SIG-M5 (cell line): ENCODE results near the gene COPG1.
"Not testable (repeated sequence)": the region's sequence is repeated elsewhere in the genome, so short reads cannot be mapped to it uniquely, and the experiment has no call there.

Source experiments
- DNase-seq: peaks from one replicate; lab custom pipeline; 2025; lab: John Stamatoyannopoulos, UW

COPG1 gene, protein sequence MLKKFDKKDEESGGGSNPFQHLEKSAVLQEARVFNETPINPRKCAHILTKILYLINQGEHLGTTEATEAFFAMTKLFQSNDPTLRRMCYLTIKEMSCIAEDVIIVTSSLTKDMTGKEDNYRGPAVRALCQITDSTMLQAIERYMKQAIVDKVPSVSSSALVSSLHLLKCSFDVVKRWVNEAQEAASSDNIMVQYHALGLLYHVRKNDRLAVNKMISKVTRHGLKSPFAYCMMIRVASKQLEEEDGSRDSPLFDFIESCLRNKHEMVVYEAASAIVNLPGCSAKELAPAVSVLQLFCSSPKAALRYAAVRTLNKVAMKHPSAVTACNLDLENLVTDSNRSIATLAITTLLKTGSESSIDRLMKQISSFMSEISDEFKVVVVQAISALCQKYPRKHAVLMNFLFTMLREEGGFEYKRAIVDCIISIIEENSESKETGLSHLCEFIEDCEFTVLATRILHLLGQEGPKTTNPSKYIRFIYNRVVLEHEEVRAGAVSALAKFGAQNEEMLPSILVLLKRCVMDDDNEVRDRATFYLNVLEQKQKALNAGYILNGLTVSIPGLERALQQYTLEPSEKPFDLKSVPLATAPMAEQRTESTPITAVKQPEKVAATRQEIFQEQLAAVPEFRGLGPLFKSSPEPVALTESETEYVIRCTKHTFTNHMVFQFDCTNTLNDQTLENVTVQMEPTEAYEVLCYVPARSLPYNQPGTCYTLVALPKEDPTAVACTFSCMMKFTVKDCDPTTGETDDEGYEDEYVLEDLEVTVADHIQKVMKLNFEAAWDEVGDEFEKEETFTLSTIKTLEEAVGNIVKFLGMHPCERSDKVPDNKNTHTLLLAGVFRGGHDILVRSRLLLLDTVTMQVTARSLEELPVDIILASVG

DNA sequence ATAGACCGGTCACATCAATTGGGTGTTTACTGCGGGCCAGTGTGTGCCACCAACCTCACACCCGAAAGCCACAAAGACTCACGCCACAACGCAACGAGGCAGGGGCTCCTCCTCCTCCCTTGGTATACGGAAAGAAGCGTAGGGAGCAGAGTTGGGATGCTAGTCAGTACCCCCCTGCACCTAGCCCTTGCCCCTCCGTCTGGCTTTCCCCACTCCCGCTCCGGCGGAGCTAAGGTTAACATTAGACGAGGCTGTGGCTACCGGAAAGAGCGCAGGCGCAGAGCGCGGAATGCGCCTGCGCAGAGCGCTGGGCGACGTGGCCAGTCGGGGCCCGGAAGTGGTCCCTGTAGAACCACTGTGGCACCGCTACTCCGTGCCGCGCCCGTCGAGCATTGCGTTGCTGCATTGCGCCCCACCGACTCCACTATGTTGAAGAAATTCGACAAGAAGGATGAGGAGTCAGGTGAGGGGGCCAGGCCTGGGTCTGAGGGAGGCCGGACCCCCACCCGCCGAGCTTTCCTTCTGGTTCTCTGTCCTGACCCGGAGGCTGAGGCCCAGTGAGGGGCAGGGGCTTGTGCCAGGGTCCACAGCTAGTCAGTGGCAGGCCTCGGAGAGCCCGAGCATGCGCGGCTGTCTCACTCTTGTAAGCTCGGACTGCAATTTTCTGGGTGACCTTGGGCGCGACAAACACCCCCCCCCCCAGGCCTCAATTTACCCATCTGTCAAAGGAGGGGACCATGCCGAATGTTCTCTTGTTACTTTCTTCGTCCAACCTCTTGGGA is at the start of gene COPG1:
Gene COPG1 (plus strand): TSS at position 323 of the 782 bp plus-strand sequence. CDS start 104 bp downstream, at position 427.
- peak; percentile 31 for DNase-seq

DNA sequence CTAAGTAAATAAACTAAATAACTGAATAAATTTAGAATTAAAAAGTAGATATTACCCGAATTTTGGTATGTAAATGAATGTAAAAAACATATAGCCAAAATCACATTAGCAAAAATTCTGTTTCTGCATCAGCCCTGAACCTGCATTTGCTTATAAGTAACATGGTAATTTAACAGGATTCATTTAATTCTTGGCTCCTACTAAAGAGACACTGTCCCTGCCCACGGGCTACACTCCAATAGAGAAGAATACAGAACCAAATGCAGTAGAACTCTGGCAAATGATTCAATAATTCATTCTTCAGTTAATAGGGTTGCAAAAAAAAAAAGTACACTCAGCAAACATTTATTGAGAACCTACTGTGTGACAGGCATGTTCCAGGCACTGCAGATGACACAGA is 44.9 kb upstream of the COPG1 start:
- no peak for DNase-seq

DNA sequence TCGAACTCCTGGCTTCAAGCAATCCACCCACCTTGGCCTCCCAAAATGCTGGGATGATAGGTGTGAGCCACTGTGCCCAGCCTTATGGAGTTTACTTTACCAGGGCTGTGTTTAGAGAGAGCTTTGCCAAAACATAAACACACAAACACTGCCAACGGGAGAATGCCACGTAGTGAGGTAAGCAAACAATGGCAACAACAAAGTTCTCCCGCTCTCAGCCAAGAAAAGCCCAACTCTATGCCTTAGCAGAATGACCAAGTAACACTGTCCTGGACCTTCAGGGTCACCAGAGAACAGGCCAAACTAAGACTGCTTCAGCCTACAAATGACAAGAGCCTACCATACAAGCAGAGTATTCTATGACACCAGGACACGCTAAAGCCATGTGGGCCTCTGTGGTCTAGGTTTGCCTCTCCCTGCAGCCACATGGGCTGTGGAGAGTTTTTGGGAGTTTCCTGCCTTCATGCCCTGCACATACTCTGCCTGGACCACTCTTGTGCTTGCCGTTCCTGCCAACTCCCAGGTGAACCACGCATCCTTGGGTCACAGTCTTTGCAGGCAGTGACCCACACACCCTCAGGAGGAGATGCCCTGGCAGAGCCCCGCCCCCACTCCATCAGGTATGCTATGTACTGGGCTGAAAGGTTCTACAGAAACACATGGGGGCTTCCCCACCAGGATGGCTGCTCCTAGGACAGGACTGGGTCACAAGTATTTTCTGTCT is 44.1 kb upstream of the COPG1 start:
- no peak for DNase-seq

DNA sequence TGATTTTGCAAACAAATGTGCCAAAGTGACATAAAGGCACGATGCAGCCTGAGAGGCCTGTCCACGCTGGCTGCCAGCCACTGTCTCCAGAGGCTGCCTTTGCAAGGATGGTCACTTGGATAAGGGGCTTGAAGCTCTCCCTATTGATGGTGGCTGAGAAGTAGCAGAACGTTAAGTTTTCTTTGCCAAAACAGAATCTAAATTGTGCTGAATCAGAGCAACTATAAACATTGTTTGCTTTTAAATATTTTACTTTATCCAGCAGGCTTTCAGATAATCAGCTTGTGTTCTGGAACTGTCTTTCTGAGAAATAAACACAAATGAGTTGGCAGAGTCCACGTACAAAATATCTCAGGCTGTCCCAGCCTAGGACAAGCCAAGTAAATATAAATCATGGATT is 41.9 kb upstream of the COPG1 start:
- no peak for DNase-seq

DNA sequence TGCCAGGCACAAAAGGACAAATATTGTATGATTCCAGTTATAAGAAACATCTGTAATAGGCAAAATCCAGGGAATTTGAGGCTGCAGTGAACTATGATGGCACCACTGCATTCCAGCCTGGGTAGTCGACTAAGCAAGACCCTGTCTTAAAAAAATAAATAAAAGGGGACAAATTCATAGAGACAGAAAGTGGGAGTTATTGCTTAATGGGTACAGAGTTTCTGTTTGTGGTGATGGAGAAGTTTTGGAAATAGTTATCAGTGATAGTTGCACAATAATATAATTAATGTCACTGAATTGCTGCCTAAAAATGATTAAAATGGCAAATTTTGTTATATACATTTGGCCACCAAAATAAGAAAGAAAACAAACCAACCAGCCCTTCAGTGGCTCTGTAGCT is 38.1 kb upstream of the COPG1 start:
- no peak for DNase-seq

DNA sequence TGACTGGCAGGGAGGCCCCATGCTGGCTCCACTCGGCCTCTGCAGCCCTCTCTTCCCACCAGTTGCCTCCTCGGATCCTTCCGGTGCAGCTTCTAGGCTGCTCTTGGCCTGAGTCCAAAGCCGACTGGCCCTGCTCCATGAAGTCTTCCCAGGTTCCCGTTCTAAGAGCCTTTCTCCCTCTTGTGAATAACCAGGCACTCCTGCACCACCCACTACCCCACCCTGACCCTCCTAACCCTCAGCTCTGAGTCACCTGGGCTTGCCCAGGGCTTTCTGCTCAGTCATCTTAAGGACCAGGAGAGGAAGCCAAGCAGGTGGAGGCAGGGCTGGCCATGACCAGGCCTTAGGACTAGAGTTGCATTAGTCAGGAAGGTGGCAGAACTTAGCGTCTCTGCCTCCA is 37.6 kb upstream of the COPG1 start:
- DNase-seq: no peak

DNA sequence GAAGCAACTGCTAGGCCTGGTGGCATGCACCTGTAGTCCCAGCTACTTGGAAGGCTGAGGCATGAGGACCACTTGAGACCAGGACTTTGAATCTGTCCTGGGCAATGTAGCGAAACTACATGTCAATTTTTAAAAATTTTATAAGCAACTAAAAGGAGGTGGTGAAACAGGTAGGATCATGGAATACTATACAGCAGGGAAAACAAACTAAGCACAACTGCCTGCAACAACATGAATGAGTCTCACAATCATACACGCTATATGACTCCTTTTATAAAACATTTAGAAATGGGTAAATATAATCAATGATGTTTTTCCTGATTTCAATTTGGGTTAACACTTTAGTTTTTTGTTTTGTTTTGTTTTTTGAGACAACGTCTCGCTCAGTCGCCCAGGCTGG is 36.2 kb upstream of the COPG1 start:
- no peak for DNase-seq

DNA sequence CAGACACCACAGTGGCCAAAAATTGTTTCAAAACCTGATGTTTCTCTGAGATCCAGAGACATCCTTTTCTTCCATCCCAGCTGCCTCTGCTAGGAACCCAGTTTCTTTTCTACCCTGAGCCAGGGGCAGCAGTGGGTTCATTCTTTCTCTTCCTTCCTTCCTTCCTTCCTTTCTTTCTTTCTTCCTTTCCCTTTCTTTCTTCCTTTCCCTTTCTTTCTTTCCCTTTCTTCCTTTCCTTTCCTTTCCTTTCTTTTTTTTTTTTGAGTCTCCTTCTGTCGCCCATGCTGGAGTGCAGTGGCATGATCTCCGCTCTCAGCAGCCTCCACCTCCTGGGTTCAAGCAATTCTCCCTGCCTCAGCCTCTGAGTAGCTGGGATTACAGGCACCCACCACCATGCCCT is 30.7 kb upstream of the COPG1 start:
- no peak for DNase-seq

DNA sequence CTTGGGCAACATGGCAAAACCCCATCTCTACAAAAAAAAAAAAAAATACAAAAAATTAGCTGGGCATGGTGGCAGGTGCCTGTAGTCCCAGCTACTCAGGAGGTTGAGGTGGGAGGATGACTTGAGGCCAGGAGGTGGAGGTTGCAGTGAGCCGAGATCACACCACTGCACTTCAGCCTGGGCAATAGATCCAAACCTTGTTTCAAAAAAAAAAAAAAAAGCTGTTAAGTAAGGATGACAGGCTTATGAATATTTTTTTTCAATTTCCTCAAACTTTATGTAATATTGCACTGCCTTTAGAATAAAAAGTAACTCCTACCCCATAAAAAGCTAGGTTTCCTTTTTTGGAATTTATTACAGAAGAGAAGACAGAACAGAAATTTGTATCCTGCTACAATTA is 25.0 kb upstream of the COPG1 start:
- DNase-seq: not testable (repeated sequence)

DNA sequence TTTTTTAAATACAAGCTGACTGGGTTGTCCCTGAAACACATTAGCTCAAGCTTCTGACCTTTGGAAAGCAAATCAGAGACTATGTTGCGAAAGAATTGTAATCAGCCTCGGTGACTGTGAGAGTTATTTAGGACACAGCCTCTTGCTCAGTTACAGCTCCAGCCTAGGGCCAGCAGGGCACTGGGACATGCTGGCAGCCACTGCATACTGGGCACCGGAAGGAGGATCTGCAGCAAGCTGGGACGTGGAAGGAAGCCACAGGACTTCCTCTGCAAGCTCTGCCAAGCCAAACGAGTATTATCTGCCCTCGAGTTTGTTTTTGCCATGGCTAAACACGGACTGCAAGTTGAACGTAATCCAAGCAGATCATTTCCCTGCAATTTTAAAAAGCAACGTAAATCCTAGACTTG is 24.4 kb upstream of the COPG1 start:
- DNase-seq: no peak

DNA sequence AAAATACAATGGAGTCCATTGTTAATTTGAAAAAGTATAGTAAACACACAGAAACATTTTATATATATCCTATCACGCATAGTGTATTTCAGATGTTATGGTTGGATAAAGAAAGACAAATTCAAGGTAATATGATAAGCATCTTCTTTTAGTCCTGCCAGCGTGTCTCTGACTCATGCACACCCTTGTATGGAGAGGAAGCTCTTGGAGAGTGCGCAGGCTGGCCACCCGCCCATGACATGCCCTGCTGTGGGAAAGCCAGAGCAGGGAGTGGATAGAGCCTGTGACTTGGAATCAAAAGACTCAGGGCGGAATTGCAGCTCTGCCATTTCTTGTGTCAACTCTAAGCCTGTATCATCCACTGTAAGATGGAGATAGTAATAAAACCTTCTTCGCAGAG is 23.0 kb upstream of the COPG1 start:
- no peak for DNase-seq

DNA sequence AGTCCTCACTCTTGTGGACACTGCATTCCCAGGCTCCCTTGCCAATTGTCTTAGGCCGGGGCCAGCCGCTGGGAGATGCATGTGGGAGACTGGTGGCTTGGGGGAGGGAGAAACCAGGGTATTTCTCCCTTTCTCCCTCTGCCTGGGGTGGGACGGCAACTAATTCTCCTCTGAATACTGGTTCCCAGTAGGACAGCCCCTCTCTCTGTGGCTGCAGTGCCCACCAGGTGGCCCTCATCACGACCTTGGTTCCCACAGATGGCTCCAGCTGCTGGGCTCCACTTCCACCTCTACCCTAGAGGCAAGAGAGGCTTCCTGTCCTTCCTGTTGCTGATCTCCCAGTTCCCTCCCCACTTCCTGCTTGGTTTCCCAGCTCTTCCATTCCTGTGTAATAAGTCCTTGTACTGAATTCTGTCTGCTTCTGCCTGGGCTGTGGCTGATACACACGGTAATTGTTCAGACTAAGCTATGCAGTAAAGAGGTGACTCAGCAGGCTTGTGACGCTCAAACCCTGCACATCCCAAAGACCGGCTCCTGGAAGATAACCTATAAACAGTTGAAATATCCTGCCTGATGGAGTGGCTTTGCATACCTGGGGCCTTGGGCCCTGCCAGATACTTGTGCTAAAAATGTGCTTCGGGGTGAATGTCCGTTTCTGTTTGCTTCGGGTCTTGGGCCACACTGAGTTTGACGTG is 20.4 kb upstream of the COPG1 start:
- DNase-seq: no peak

DNA sequence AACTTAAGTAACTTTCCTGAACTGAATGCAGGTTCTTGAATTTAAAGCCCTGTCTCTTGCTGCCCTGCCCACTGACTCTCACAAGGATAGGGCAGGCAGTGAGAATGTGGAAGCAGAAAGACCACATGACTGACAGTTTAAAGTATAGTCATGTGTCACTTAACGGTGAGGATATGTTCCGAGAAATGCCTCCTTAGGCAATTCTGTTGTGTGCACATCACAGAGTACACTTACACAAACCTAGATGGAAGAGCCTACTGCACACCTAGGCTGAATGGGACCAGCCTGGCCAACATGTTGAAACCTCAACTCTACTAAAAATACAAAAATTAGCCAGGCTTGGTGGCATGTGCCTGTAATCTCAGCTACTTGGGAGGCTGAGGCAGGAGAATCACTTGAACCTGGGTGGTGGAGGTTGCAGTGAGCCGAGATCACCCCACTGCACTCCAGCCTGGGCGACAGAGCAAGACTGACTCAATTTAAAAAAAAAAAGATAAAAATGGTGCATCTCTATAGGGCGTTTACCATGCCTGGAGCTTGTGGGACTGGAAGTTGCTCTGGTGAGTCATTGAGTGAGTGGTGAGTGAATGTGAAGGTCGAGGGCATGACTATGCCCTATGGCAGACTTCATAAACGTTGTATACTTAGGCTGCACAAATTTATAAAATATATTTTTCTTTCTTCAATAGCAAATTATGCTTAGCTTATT is 18.9 kb upstream of the COPG1 start:
- DNase-seq: peak; percentile 72

DNA sequence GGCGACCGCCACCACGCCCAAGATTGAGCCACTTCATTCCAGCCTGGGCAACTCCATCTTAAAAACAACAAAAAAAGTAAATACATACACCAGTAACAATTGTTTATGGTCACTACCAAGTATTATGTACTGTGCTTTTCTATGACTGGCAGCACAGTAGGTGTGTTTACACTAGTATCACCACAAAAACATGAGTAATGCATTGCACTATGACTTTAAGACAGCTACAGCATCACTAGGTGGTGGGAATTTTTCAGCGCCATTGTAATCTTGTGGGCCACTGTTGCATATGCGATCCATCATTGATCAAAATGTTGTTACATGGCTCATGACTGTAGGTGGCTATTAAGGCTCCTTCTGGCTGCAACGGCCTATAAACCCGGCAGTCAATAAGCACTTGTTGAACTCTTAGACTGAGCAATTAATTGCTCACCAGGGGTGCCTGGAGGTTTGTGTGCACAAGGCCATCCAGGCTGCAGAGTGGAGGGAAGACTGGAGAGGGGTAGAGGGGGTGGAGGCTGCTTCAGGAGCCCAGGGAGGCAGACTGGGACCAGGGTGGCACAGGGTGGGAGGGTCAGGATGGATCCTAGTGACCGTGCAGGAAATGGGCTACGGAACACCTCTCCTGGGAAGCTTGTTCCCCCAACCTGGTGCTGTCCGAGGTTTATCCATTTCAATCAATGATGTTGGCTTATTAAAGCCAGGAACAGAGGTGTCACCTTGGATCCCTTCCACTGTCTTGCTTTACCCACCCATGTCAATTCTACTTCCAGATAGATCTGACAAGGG is 17.9 kb upstream of the COPG1 start:
- DNase-seq: no peak

DNA sequence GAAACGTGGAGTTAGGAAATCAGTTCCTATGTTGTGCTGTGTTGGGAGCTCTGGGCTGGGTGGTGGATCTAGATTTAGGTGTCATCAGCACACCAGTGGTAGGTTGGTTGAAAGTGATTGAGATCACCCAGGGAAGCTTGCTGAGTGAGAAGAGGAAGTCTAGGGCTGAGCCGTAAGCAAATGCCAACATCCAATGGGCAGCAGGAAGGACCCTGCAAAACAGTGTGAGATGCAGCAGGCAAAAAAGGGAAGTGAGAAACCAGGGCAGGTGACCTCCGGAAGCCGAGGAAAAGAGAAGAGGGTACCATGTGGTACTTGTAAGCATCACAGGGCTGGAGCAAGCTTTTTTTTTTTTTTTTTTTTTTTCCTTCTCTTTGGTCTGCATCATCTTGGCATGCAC is 15.9 kb upstream of the COPG1 start:
- peak; percentile 90 for DNase-seq

DNA sequence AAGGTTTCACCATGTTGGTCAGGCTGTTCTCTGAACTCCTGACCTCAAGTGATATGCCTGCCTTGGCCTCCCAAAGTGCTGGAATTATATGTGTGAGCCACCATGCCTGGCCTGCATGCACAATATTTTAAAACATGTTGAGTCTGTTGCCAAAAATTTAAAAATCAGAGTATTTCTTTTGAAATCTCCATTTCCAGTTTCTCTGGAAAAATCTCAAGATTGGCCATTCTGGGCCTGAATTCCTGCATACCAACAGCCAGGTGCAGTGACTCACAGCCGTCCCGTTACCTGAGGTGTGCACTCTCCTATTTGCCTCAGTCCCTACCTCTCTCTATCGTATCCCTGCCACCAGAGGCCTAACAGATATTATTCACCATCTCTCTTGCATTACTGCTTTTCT is 15.0 kb upstream of the COPG1 start:
- DNase-seq: no peak

DNA sequence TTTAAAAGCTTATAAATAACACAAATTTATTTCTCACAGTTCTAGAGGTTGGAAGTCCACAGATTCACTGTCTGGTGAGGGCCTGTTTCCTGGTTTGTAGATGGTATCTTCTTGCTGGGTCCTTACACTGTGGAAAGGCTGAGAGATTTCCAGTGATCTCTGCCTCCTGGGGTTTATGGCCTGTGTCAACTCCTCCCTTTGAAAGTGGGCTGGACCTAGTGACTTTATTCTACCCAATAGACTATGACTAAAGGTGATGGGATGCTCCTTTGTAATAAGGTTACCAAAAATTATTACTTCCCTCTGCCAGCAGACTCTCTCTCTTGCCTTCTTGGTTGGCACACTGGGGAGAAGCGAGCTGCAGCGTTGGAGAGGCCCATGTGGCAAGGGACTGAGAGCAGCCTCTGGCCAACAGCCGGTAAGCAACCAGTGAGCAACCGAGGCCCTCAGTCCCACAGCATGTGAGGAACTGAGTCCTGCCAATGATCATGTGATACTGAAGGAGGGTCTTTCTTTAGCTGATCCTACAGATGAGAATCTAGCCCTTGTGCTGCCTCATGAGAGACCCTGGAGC is 14.0 kb upstream of the COPG1 start:
- DNase-seq: no peak

DNA sequence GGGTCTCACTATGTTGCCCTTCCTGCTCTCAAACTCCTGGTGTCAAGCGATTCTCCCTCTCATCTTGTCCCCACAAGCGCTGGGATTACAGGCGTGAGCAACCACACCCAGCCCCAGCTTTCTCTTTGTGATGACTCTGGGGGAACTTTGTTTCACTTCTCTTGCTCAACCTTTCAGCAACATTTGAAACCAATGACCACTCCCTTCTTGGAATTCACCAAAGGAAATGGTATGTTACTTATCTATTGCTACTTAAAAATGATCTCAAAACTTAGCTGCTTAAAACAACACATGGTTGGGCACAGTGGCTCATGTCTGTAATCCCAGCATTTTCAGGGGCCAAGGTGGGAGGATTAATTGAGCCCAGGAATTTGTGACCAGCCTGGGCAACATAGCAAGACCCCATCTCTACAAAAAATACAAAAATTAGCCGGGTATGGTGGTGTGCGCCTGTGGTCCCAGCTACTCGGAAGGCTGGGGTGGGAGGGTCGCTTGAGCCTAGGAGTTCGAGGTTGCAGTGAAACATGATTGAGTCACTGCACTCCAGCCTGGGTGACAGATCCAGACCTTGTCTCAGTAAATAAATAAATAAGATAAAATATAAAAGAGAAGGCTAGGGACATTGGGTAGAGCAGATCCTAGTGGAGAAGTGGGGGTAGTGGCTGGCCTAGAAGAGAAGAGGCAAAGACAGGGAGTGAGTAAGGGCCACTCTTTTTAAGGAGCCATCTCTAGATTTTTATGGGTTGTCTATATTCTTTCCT is 10.3 kb upstream of the COPG1 start:
- DNase-seq: peak; percentile 27

DNA sequence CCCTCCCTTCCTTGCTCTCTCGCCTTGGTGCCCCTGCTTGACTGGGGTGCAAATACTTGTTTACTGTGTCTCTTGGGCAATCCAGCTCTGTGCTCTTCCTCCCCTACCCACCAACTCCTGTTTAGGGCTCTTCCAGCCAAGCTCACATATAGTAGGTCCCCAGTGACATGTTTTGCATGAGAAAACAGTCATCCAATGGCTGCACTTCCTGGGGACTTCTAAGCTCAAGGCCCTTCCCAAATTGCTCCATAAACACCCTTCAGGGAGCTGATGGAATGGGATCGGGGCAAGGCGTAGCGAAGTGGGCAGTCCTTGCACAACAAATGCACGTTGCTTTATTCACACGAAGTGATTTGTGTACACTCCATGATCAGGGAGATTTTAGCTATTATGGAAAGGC is 9.4 kb upstream of the COPG1 start:
- DNase-seq: no peak
